PC-3 (cell line): ENCODE results near the gene ITSN1.

Experiments
- EZH2 ChIP-seq: fragments of 300-600 bp; sonication (generic); IDR thresholded peaks from one replicate; pipeline ENCODE4 v1.6.1; 2017; ENCODE audit warnings: antibody characterized with exemption, mild to moderate bottlenecking, low read length; ENCODE audit not compliant: unreplicated experiment
- TF ChIP-seq, protein P1 (sequence below): fragments of 300-600 bp; sonication (generic); conservative IDR thresholded peaks from 2 replicates; pipeline ENCODE4 v1.5.1; 2017; ENCODE audit warnings: antibody characterized with exemption, low read depth, mild to moderate bottlenecking, low read length

DNA sequence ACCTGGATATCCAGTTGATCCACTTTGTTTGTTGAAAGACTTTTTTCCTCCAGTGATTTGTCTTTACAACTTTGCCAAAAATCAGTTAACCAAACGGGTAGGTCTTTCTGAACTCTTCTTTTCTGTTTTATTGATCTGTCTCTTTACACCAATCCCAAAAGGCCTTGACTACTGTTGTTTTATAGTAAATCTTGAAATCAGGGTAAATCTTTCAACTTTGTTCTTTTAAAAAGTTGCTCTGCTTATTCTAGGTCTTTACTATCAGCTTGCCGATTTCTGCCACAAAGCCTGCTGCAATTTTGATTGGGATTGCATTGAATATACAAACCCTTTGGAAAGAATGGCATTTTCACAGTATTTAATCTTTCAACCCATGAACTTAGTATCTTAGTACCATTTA is 66.6 kb downstream of the ITSN1 start:
- TF ChIP-seq, protein P1, sequence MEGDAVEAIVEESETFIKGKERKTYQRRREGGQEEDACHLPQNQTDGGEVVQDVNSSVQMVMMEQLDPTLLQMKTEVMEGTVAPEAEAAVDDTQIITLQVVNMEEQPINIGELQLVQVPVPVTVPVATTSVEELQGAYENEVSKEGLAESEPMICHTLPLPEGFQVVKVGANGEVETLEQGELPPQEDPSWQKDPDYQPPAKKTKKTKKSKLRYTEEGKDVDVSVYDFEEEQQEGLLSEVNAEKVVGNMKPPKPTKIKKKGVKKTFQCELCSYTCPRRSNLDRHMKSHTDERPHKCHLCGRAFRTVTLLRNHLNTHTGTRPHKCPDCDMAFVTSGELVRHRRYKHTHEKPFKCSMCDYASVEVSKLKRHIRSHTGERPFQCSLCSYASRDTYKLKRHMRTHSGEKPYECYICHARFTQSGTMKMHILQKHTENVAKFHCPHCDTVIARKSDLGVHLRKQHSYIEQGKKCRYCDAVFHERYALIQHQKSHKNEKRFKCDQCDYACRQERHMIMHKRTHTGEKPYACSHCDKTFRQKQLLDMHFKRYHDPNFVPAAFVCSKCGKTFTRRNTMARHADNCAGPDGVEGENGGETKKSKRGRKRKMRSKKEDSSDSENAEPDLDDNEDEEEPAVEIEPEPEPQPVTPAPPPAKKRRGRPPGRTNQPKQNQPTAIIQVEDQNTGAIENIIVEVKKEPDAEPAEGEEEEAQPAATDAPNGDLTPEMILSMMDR, result no peak
- no peak for TF ChIP-seq EZH2
